GM23338 (cell line): ENCODE data around the gene LRRC3C. TPM values are rescaled to one million over a fixed set of nuclear protein-coding genes. Genes with fewer than 3 reads are reported as not detected.

Experiments
- CTCF ChIP-seq, 2 experiments: fragments of 200-600 bp in 1 of 2; sonication (generic) in 1 of 2; conservative IDR thresholded peaks; 2 replicates each; pipeline versions ENCODE4 v1.5.1 to v1.6.1; 2016 to 2017; ENCODE audit warnings: antibody characterized with exemption in 2 of 2, low read depth in 2 of 2, mild to moderate bottlenecking in 2 of 2, moderate library complexity in 1 of 2
- EZH2 ChIP-seq: fragments of 200-600 bp; sonication (generic); IDR thresholded peaks from one replicate; pipeline ENCODE4 v1.8.0; 2017; ENCODE audit warnings: antibody characterized with exemption, mild to moderate bottlenecking, low read depth; ENCODE audit not compliant: unreplicated experiment
- JUNB ChIP-seq: IDR thresholded peaks from one replicate; pipeline ENCODE4 v1.6.1; 2016; ENCODE audit warnings: antibody characterized with exemption; ENCODE audit not compliant: unreplicated experiment
- NANOG ChIP-seq: IDR thresholded peaks from 2 replicates; pipeline ENCODE4 v1.6.1; 2016; ENCODE audit warnings: antibody characterized with exemption, borderline replicate concordance
- STAT1 ChIP-seq: IDR thresholded peaks from one replicate; pipeline ENCODE4 v1.6.1; 2016; ENCODE audit warnings: antibody characterized with exemption; ENCODE audit not compliant: unreplicated experiment
- ZNF114 ChIP-seq: fragments of 250-450 bp; sonication (Bioruptor Pico); IDR thresholded peaks from 2 replicates; pipeline ENCODE4 v1.5.0; 2020; ENCODE audit warnings: mild to moderate bottlenecking, moderate library complexity
- polyA plus RNA-seq: library from polyadenylated mRNA; unstranded; fragments of >200 nt; fragmentation: Nextera tagmentation; extraction: Ambion mirVana; gene quantifications from 2 replicates; pipeline ENCODE4 v1.2.1, GENCODE V29; 2016
- total RNA-seq: library from RNA; depleted of rRNA; stranded (reverse); fragments of >200 nt; shearing (Covaris generic); gene quantifications from 2 replicates; pipeline ENCODE4 v1.2.3, GENCODE V29; 2014; rRNA removed
- TF ChIP-seq, protein P1 (sequence below): fragments of 250-450 bp; sonication (Bioruptor Pico); IDR thresholded peaks from 2 replicates; pipeline ENCODE4 v1.5.0; 2020; ENCODE audit warnings: mild to moderate bottlenecking, moderate library complexity

LRRC3C gene
- total and polyA plus RNA-seq, 2 experiments from 2014 or later: 0.24 TPM; not detected in 1

- TF ChIP-seq, protein P1, sequence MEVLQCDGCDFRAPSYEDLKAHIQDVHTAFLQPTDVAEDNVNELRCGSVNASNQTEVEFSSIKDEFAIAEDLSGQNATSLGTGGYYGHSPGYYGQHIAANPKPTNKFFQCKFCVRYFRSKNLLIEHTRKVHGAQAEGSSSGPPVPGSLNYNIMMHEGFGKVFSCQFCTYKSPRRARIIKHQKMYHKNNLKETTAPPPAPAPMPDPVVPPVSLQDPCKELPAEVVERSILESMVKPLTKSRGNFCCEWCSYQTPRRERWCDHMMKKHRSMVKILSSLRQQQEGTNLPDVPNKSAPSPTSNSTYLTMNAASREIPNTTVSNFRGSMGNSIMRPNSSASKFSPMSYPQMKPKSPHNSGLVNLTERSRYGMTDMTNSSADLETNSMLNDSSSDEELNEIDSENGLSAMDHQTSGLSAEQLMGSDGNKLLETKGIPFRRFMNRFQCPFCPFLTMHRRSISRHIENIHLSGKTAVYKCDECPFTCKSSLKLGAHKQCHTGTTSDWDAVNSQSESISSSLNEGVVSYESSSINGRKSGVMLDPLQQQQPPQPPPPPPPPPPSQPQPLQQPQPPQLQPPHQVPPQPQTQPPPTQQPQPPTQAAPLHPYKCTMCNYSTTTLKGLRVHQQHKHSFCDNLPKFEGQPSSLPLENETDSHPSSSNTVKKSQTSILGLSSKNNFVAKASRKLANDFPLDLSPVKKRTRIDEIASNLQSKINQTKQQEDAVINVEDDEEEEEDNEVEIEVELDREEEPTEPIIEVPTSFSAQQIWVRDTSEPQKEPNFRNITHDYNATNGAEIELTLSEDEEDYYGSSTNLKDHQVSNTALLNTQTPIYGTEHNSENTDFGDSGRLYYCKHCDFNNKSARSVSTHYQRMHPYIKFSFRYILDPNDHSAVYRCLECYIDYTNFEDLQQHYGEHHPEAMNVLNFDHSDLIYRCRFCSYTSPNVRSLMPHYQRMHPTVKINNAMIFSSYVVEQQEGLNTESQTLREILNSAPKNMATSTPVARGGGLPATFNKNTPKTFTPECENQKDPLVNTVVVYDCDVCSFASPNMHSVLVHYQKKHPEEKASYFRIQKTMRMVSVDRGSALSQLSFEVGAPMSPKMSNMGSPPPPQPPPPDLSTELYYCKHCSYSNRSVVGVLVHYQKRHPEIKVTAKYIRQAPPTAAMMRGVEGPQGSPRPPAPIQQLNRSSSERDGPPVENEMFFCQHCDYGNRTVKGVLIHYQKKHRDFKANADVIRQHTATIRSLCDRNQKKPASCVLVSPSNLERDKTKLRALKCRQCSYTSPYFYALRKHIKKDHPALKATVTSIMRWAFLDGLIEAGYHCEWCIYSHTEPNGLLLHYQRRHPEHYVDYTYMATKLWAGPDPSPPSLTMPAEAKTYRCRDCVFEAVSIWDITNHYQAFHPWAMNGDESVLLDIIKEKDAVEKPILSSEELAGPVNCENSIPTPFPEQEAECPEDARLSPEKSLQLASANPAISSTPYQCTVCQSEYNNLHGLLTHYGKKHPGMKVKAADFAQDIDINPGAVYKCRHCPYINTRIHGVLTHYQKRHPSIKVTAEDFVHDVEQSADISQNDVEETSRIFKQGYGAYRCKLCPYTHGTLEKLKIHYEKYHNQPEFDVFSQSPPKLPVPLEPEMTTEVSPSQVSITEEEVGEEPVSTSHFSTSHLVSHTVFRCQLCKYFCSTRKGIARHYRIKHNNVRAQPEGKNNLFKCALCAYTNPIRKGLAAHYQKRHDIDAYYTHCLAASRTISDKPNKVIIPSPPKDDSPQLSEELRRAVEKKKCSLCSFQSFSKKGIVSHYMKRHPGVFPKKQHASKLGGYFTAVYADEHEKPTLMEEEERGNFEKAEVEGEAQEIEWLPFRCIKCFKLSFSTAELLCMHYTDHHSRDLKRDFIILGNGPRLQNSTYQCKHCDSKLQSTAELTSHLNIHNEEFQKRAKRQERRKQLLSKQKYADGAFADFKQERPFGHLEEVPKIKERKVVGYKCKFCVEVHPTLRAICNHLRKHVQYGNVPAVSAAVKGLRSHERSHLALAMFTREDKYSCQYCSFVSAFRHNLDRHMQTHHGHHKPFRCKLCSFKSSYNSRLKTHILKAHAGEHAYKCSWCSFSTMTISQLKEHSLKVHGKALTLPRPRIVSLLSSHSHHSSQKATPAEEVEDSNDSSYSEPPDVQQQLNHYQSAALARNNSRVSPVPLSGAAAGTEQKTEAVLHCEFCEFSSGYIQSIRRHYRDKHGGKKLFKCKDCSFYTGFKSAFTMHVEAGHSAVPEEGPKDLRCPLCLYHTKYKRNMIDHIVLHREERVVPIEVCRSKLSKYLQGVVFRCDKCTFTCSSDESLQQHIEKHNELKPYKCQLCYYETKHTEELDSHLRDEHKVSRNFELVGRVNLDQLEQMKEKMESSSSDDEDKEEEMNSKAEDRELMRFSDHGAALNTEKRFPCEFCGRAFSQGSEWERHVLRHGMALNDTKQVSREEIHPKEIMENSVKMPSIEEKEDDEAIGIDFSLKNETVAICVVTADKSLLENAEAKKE (CRISPR knock-in tag): no peak
- no peak for TF ChIP-seq STAT1
- TF ChIP-seq EZH2: no peak
- TF ChIP-seq ZNF114 (CRISPR knock-in tag): no peak
- no peak for TF ChIP-seq NANOG
- no peak for TF ChIP-seq JUNB
- TF ChIP-seq CTCF (conservative IDR thresholded peaks at IDR 0.05; ENCODE audit: low read depth in 2 of 2): no peak
Measured at GRCh38 chr17:39994448-39994847, 66.9 kb downstream of the LRRC3C start (continued).

Other genes starting within 250 kb of the LRRC3C start
- gene PGAP3, start 239.7 kb upstream of the LRRC3C start, total RNA-seq: 10.7 and 12.8 TPM in 2 replicates
- 7.0 and 8.2 TPM in 2 replicates for gene PGAP3, start 239.7 kb upstream of the LRRC3C start, polyA plus RNA-seq
- gene ERBB2, start 227.7 kb upstream of the LRRC3C start, total RNA-seq: 193 and 196 TPM in 2 replicates
- 44.9 and 46.2 TPM in 2 replicates for gene ERBB2, start 227.7 kb upstream of the LRRC3C start, polyA plus RNA-seq
- 24.3 and 37.1 TPM in 2 replicates for gene MIEN1, start 197.2 kb upstream of the LRRC3C start, total RNA-seq
- gene MIEN1, start 197.2 kb upstream of the LRRC3C start, polyA plus RNA-seq: 91.8 and 106 TPM in 2 replicates
- 23.1 and 28.9 TPM in 2 replicates for gene GRB7, start 189.8 kb upstream of the LRRC3C start, total RNA-seq
- 12.8 and 13.1 TPM in 2 replicates for gene GRB7, start 189.8 kb upstream of the LRRC3C start, polyA plus RNA-seq
- gene IKZF3, start 63.4 kb upstream of the LRRC3C start, total RNA-seq: 0.76 and 1.4 TPM in 2 replicates
- gene IKZF3, start 63.4 kb upstream of the LRRC3C start, polyA plus RNA-seq: 0.05 and 0.11 TPM in 2 replicates
- gene ZPBP2, start 59.5 kb upstream of the LRRC3C start, total RNA-seq: not detected in 2 replicates
- 0.28 TPM in 1 of 2 replicates, not detected in the other for gene ZPBP2, start 59.5 kb upstream of the LRRC3C start, polyA plus RNA-seq
- 5.4 and 12.6 TPM in 2 replicates for gene GSDMB, start 9.1 kb upstream of the LRRC3C start, total RNA-seq
- 5.5 and 7.6 TPM in 2 replicates for gene GSDMB, start 9.1 kb upstream of the LRRC3C start, polyA plus RNA-seq
- 38.5 and 39.2 TPM in 2 replicates for gene ORMDL3, start 131 bp upstream of the LRRC3C start, total RNA-seq
- 33.6 and 41.3 TPM in 2 replicates for gene ORMDL3, start 131 bp upstream of the LRRC3C start, polyA plus RNA-seq
- gene GSDMA, start 35.3 kb downstream of the LRRC3C start, total RNA-seq: 1.0 TPM in 1 of 2 replicates, not detected in the other
- not detected in 2 replicates for gene GSDMA, start 35.3 kb downstream of the LRRC3C start, polyA plus RNA-seq
- gene PSMD3, start 53.1 kb downstream of the LRRC3C start, total RNA-seq: 200 and 217 TPM in 2 replicates
- 100 and 112 TPM in 2 replicates for gene PSMD3, start 53.1 kb downstream of the LRRC3C start, polyA plus RNA-seq
- gene CSF3, start 87.7 kb downstream of the LRRC3C start, total RNA-seq: 1.2 TPM in 1 of 2 replicates, not detected in the other
- not detected in 2 replicates for gene CSF3, start 87.7 kb downstream of the LRRC3C start, polyA plus RNA-seq
- 88.9 and 95.1 TPM in 2 replicates for gene MED24, start 126.7 kb downstream of the LRRC3C start, total RNA-seq
- 44.4 and 44.8 TPM in 2 replicates for gene MED24, start 126.7 kb downstream of the LRRC3C start, polyA plus RNA-seq
- 9.6 and 10.5 TPM in 2 replicates for gene THRA, start 135.2 kb downstream of the LRRC3C start, total RNA-seq
- 3.4 and 3.6 TPM in 2 replicates for gene THRA, start 135.2 kb downstream of the LRRC3C start, polyA plus RNA-seq
- gene NR1D1, start 172.9 kb downstream of the LRRC3C start, total RNA-seq: 3.6 and 4.2 TPM in 2 replicates
- gene NR1D1, start 172.9 kb downstream of the LRRC3C start, polyA plus RNA-seq: 3.1 and 3.3 TPM in 2 replicates
- 52.5 and 56.5 TPM in 2 replicates for gene MSL1, start 194.2 kb downstream of the LRRC3C start, total RNA-seq
- 14.3 and 16.2 TPM in 2 replicates for gene MSL1, start 194.2 kb downstream of the LRRC3C start, polyA plus RNA-seq
- gene CASC3, start 212.8 kb downstream of the LRRC3C start, total RNA-seq: 76.1 and 82.9 TPM in 2 replicates
- 34.4 and 37.5 TPM in 2 replicates for gene CASC3, start 212.8 kb downstream of the LRRC3C start, polyA plus RNA-seq
- gene RAPGEFL1, start 249.7 kb downstream of the LRRC3C start, total RNA-seq: 10.4 and 14.0 TPM in 2 replicates
- gene RAPGEFL1, start 249.7 kb downstream of the LRRC3C start, polyA plus RNA-seq: 5.0 and 6.7 TPM in 2 replicates